SK-N-MC (cell line): ENCODE measurements around the gene MARK3.
"Not testable (repeated sequence)": the region's sequence is repeated elsewhere in the genome, so short reads cannot be mapped to it uniquely, and the experiment has no call there.

ENCODE experiments used
- DNase-seq: peaks from one replicate; pipeline ENCODE4 v3.0.0-alpha.2; 2011; ENCODE audit warnings: low read depth, low spot score
- H3K27ac ChIP-seq: fragments of 200-600 bp; sonication (generic); 2 replicates; pipeline ENCODE4 v1.5.1; 2016; ENCODE audit warnings: mixed run types
- H3K36me3 ChIP-seq: fragments of 200-600 bp; sonication (generic); 2 replicates; pipeline ENCODE4 v1.6.1; 2017; ENCODE audit warnings: antibody characterized with exemption, low read length, mixed read lengths; ENCODE audit not compliant: insufficient read depth
- H3K4me3 ChIP-seq: fragments of 200-600 bp; sonication (generic); 2 replicates; pipeline ENCODE4 v1.5.1; 2016
- H3K9ac ChIP-seq: fragments of 200-600 bp; sonication (generic); 2 replicates; pipeline ENCODE4 v1.8.0; 2017; ENCODE audit warnings: mixed run types, mixed read lengths; ENCODE audit not compliant: insufficient read length
- H3K9me3 ChIP-seq: fragments of 200-600 bp; sonication (generic); 2 replicates; pipeline ENCODE4 v1.6.1; 2017; ENCODE audit warnings: low read depth, mild to moderate bottlenecking, antibody characterized with exemption, low read length, moderate library complexity, mixed read lengths
- EZH2 ChIP-seq: fragments of 200-600 bp; sonication (generic); IDR thresholded peaks from one replicate; pipeline ENCODE4 v1.6.1; 2017; ENCODE audit warnings: antibody characterized with exemption
- FOXP2 ChIP-seq: optimal IDR thresholded peaks from 2 replicates; pipeline ENCODE3; 2011; ENCODE audit warnings: mild to moderate bottlenecking, moderate library complexity; ENCODE audit not compliant: insufficient read depth; ENCODE audit errors: extremely low read length, control extremely low read depth
- POLR2AphosphoS5 ChIP-seq: IDR thresholded peaks from 2 replicates; pipeline ENCODE4 v1.6.1; 2012; ENCODE audit warnings: mild to moderate bottlenecking, low read depth, low read length, borderline replicate concordance

MARK3 gene

GRCh38 chr14:103521951-103522563, 136.8 kb downstream of the MARK3 start:
- DNase-seq, result no peak
- peak overlapping the region; percentile 85 for H3K9ac ChIP-seq
- no peaks in the 10 kb centered on the region for H3K9me3 ChIP-seq
- peak overlapping the region; percentile 93 for H3K4me3 ChIP-seq
- no peak for TF ChIP-seq EZH2
- no peak for TF ChIP-seq FOXP2
- TF ChIP-seq POLR2AphosphoS5, result no peak; the same call in 1 of the 2 replicates
- H3K27ac ChIP-seq, result no peak overlapping the region
- H3K36me3 ChIP-seq, result peaks cover 20% of the 10 kb centered on the region

GRCh38 chr14:103522649-103523574, 137.7 kb downstream of the MARK3 start, which contains the start of gene CKB:
Gene CKB (minus strand): TSS chr14:103522830. CDS start chr14:103522493, 337 bp downstream.
- DNase-seq, result no peak
- Histone ChIP-seq H3K4me3 (peak within 1 kb of the TSS; percentile 93), H3K9ac (peak within 1 kb of the TSS; percentile 85), H3K36me3 (peaks cover 20% of the 10 kb centered on the region), H3K9me3 (no peaks in the 10 kb centered on the region), H3K27ac (no peak within 1 kb of the TSS)
- TF ChIP-seq POLR2AphosphoS5 (peak; percentile 67), EZH2 (no peak)

- H3K4me3 ChIP-seq, result no peak overlapping the region
- H3K36me3 ChIP-seq, result peaks cover 20% of the 10 kb centered on the region
- no peak overlapping the region for H3K9ac ChIP-seq
Observed at GRCh38 chr14:103523575-103523954, 138.3 kb downstream of the MARK3 start.

GRCh38 chr14:103524002-103524935, 139.1 kb downstream of the MARK3 start:
- DNase-seq, result no peak
- Histone ChIP-seq H3K27ac (no peak overlapping the region), H3K9me3 (no peaks in the 10 kb centered on the region), H3K4me3 (no peak overlapping the region), H3K9ac (no peak overlapping the region), H3K36me3 (peaks cover 14% of the 10 kb centered on the region)
- TF ChIP-seq POLR2AphosphoS5 (0 out of 2 replicates have a peak, but pooled peaks have one; percentile 2), EZH2 (no peak)

More at GRCh38 chr14:103523575-103523954, 138.3 kb downstream of the MARK3 start:
- TF ChIP-seq FOXP2 (no peak), POLR2AphosphoS5 (no peak), EZH2 (no peak)
- H3K27ac ChIP-seq, result no peak overlapping the region
- no peak for DNase-seq
- no peaks in the 10 kb centered on the region for H3K9me3 ChIP-seq

GRCh38 chr14:103525430-103526246, 140.4 kb downstream of the MARK3 start:
- not testable (repeated sequence) for DNase-seq, H3K4me3 ChIP-seq, H3K27ac ChIP-seq, H3K9ac ChIP-seq, H3K9me3 ChIP-seq, H3K36me3 ChIP-seq

GRCh38 chr14:103526247-103526913, 141.2 kb downstream of the MARK3 start:
- TF ChIP-seq FOXP2 (no peak), POLR2AphosphoS5 (no peak), EZH2 (no peak)
- H3K4me3 ChIP-seq, result no peak overlapping the region
- DNase-seq, result no peak
- no peaks in the 10 kb centered on the region for H3K9me3 ChIP-seq
- no peak overlapping the region for H3K9ac ChIP-seq
- H3K27ac ChIP-seq, result no peak overlapping the region
- peaks cover 9% of the 10 kb centered on the region; the same call in 1 of the 2 replicates for H3K36me3 ChIP-seq

GRCh38 chr14:103526914-103527248, 141.7 kb downstream of the MARK3 start:
- H3K27ac ChIP-seq, result no peak overlapping the region
- H3K4me3 ChIP-seq, result no peak overlapping the region
- peaks cover 9% of the 10 kb centered on the region; the same call in 1 of the 2 replicates for H3K36me3 ChIP-seq
- TF ChIP-seq POLR2AphosphoS5 (no peak), EZH2 (no peak), FOXP2 (no peak)
- H3K9me3 ChIP-seq, result no peaks in the 10 kb centered on the region
- DNase-seq, result no peak
- H3K9ac ChIP-seq, result no peak overlapping the region
